Glomerular endothelial cell (primary cell): ENCODE results near the gene RANBP10. TPM values are rescaled to one million over a fixed set of nuclear protein-coding genes. Genes with fewer than 3 reads are reported as not detected.
"Not testable (repeated sequence)": the region's sequence is repeated elsewhere in the genome, so short reads cannot be mapped to it uniquely, and the experiment has no call there.

Source experiments
- DNase-seq: peaks from one replicate; pipeline ENCODE4 v3.0.0-alpha.2; 2011; ENCODE audit warnings: low read depth, low spot score; ENCODE audit errors: extremely low read depth
- total RNA-seq: library from RNA; depleted of rRNA; stranded (reverse); fragments of >200 nt; gene quantifications from 2 replicates; pipeline ENCODE4 v1.2.3, GENCODE V29; 2015

RANBP10 gene
- total RNA-seq, 1 donor from 2014 or later: 15.5 TPM

- DNase-seq: no peak
Observed at GRCh38 chr16:67780847-67781564, 25.4 kb downstream of the RANBP10 start.

- no peak for DNase-seq
Observed at GRCh38 chr16:67779256-67780014, 26.9 kb downstream of the RANBP10 start.

- no peak for DNase-seq
Observed at GRCh38 chr16:67775273-67775672, 31.1 kb downstream of the RANBP10 start.

GRCh38 chr16:67774457-67774853, 31.9 kb downstream of the RANBP10 start:
- DNase-seq: no peak

- DNase-seq: no peak
Observed at GRCh38 chr16:67773569-67774456, 32.5 kb downstream of the RANBP10 start.

- DNase-seq: no peak
Observed at GRCh38 chr16:67773099-67773498, 33.3 kb downstream of the RANBP10 start.

- DNase-seq: no peak
Observed at GRCh38 chr16:67770346-67770991, 35.9 kb downstream of the RANBP10 start.

GRCh38 chr16:67767953-67768352, 38.4 kb downstream of the RANBP10 start:
- DNase-seq: no peak

GRCh38 chr16:67766291-67766690, 40.1 kb downstream of the RANBP10 start:
- no peak for DNase-seq

GRCh38 chr16:67764158-67764667, 42.1 kb downstream of the RANBP10 start:
- DNase-seq: no peak

- DNase-seq: no peak
Observed at GRCh38 chr16:67763066-67763465, 43.3 kb downstream of the RANBP10 start.

GRCh38 chr16:67762385-67762784, 44.0 kb downstream of the RANBP10 start:
- DNase-seq: no peak

GRCh38 chr16:67761924-67762323, 44.4 kb downstream of the RANBP10 start:
- no peak for DNase-seq

GRCh38 chr16:67760956-67761230, 45.5 kb downstream of the RANBP10 start:
- DNase-seq: no peak

GRCh38 chr16:67760206-67760955, 46.0 kb downstream of the RANBP10 start:
- DNase-seq: no peak

- DNase-seq: no peak
Observed at GRCh38 chr16:67758966-67759365, 47.4 kb downstream of the RANBP10 start.

- no peak for DNase-seq
Observed at GRCh38 chr16:67758006-67758405, 48.4 kb downstream of the RANBP10 start.

GRCh38 chr16:67752641-67753040, 53.7 kb downstream of the RANBP10 start:
- DNase-seq: no peak

GRCh38 chr16:67751331-67751730, 55.0 kb downstream of the RANBP10 start:
- not testable (repeated sequence) for DNase-seq

- no peak for DNase-seq
Observed at GRCh38 chr16:67750466-67750865, 55.9 kb downstream of the RANBP10 start.
